Endodermal cell (in vitro differentiated cells): Measurements from ENCODE around the gene ZBED5. TPM values are rescaled to one million over a fixed set of nuclear protein-coding genes. Genes with fewer than 3 reads are reported as not detected.

Source experiments
- DNase-seq: peaks from one replicate; pipeline ENCODE4 v3.0.0-alpha.2; 2017
- H3K27ac ChIP-seq: 2 replicates; pipeline ENCODE4 v1.5.1; 2013; ENCODE audit warnings: mild to moderate bottlenecking, low read depth, low read length, moderate library complexity
- H3K27me3 ChIP-seq: 2 replicates; pipeline ENCODE4 v1.6.1; 2013; ENCODE audit warnings: mild to moderate bottlenecking, low read length, moderate library complexity; ENCODE audit not compliant: insufficient read depth, control insufficient read depth, poor library complexity, severe bottlenecking
- H3K36me3 ChIP-seq: 2 replicates; pipeline ENCODE4 v1.7.0; 2013; ENCODE audit warnings: mild to moderate bottlenecking, low read length, moderate library complexity; ENCODE audit not compliant: control insufficient read depth, insufficient read depth
- H3K4me1 ChIP-seq: one replicate; pipeline ENCODE4 v1.7.0; 2013; ENCODE audit warnings: low read length; ENCODE audit not compliant: control insufficient read depth, insufficient read depth
- H3K4me3 ChIP-seq: 2 replicates; pipeline ENCODE4 v1.5.1; 2013; ENCODE audit warnings: mild to moderate bottlenecking, low read length, moderate library complexity
- H3K9ac ChIP-seq: 2 replicates; pipeline ENCODE4 v1.6.1; 2013; ENCODE audit warnings: mild to moderate bottlenecking, low read length, moderate library complexity; ENCODE audit not compliant: poor library complexity, severe bottlenecking; ENCODE audit errors: extremely low read depth
- H3K9me3 ChIP-seq: 2 replicates; pipeline ENCODE4 v1.6.1; 2013; ENCODE audit warnings: mild to moderate bottlenecking, low read length, moderate library complexity; ENCODE audit not compliant: control insufficient read depth
- H3K27ac Mint-ChIP-seq: 2 replicates; pipeline ENCODE4 v1.8.0; 2020; ENCODE audit warnings: mixed read lengths
- H3K27me3 Mint-ChIP-seq: 2 replicates; pipeline ENCODE4 v1.8.0; 2021; ENCODE audit warnings: mild to moderate bottlenecking, mixed read lengths; ENCODE audit not compliant: insufficient read depth
- H3K36me3 Mint-ChIP-seq: 2 replicates; pipeline ENCODE4 v1.8.0; 2020; ENCODE audit warnings: low read depth, mixed read lengths
- H3K4me1 Mint-ChIP-seq: 2 replicates; pipeline ENCODE4 v1.8.0; 2020; ENCODE audit warnings: mixed read lengths
- H3K4me3 Mint-ChIP-seq: 2 replicates; pipeline ENCODE4 v1.8.0; 2020; ENCODE audit warnings: mild to moderate bottlenecking, moderate library complexity, mixed read lengths
- H3K9me3 Mint-ChIP-seq: 2 replicates; pipeline ENCODE4 v1.8.0; 2020; ENCODE audit warnings: mild to moderate bottlenecking, mixed read lengths
- WGBS, 2 experiments: methylation state at CpG; one replicate each; pipeline versions ENCODE4 v1.1.5 to v1.1.7; 2013; ENCODE audit warnings: missing lambda C conversion rate in 2 of 2, mixed read lengths in 1 of 2; ENCODE audit not compliant: insufficient coverage in 1 of 2, insufficient read length in 1 of 2; 5-methylcytosine and 5-hydroxymethylcytosine counted together
- total RNA-seq, 2 donors: library from RNA; stranded (reverse); fragmentation: NEBNext Ultra II Directional in 1 of 2; extraction: Animal tissue kit (Norgen Biotek cat#: 25700) in 1 of 2; gene quantifications; 2 replicates in 1 of 2; 3 replicates in 1 of 2; pipeline ENCODE4 v1.2.1, GENCODE V29; 2021
- TF ChIP-seq, protein P1 (sequence below): fragments of 200-600 bp; sonication (generic); conservative IDR thresholded peaks from 2 replicates; pipeline ENCODE4 v1.5.0; 2021; ENCODE audit warnings: antibody characterized with exemption, mild to moderate bottlenecking

The ZBED5 gene
- total RNA-seq, 2 donors from 2014 or later, result 51.6 to 57.8 TPM

DNA sequence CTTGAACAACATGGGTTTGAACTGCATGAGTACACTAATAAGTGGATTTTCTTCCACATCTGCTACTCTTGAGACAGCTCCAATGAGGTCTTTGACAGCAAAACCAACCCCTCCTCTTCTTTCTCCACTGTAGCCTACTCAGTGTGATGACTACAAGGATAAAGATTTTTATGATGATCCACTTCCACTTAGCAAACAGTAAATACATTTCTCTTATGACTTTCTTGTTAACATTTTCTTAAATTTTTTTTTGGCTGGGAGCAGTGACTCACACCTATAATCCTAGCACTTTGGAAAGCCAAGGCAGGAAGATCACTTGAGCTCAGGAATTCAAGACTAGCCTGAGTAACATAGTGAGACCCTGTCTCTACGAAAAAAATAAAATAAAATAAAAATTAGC is 39.3 kb downstream of the ZBED5 start:
- WGBS, 2 experiments, result 80 to 95% methylated on average over 1 of the region's 1 CpG
- no peaks in the 10 kb centered on the region for H3K9me3 Mint-ChIP-seq
- Histone ChIP-seq H3K4me3 (no peak overlapping the region), H3K4me1 (no peaks in the 10 kb centered on the region), H3K27ac (no peak overlapping the region), H3K27me3 (no peaks in the 10 kb centered on the region), H3K36me3 (no peaks in the 10 kb centered on the region), H3K9ac (no peak overlapping the region), H3K9me3 (no peaks in the 10 kb centered on the region)
- no peak overlapping the region for H3K27ac Mint-ChIP-seq
- H3K4me1 Mint-ChIP-seq, result no peaks in the 10 kb centered on the region
- H3K36me3 Mint-ChIP-seq, result no peaks in the 10 kb centered on the region
- peaks cover under 1% of the 10 kb centered on the region for H3K27me3 Mint-ChIP-seq
- TF ChIP-seq, protein P1, sequence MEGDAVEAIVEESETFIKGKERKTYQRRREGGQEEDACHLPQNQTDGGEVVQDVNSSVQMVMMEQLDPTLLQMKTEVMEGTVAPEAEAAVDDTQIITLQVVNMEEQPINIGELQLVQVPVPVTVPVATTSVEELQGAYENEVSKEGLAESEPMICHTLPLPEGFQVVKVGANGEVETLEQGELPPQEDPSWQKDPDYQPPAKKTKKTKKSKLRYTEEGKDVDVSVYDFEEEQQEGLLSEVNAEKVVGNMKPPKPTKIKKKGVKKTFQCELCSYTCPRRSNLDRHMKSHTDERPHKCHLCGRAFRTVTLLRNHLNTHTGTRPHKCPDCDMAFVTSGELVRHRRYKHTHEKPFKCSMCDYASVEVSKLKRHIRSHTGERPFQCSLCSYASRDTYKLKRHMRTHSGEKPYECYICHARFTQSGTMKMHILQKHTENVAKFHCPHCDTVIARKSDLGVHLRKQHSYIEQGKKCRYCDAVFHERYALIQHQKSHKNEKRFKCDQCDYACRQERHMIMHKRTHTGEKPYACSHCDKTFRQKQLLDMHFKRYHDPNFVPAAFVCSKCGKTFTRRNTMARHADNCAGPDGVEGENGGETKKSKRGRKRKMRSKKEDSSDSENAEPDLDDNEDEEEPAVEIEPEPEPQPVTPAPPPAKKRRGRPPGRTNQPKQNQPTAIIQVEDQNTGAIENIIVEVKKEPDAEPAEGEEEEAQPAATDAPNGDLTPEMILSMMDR, result no peak
- no peak overlapping the region for H3K4me3 Mint-ChIP-seq
- no peak for DNase-seq

DNA sequence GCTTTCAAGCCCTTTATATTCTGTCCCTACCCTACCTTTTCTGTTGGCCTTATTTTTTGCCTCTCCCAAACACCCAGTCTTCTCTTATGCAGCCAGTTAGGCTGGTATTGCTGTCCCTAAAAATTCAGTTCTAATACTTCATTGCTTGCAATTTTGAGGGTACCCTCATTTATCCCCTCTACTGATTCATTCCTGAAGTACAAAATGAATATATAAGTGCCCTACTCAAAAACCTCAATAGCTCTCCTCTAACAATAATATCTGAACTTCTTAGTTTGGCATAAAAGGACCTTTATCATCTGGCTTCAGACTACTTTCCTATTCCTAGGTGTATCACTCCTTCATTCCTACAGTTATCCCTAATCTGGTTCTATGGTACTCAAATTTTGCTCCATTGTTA is 43.9 kb downstream of the ZBED5 start:
- Mint-ChIP-seq H3K9me3 (no peaks in the 10 kb centered on the region), H3K36me3 (no peaks in the 10 kb centered on the region), H3K4me1 (peaks cover 10% of the 10 kb centered on the region), H3K27me3 (peaks cover 2% of the 10 kb centered on the region), H3K27ac (no peak overlapping the region), H3K4me3 (no peak overlapping the region)
- Histone ChIP-seq H3K4me3 (no peak overlapping the region), H3K9ac (no peak overlapping the region), H3K27me3 (no peaks in the 10 kb centered on the region), H3K9me3 (no peaks in the 10 kb centered on the region), H3K27ac (no peak overlapping the region), H3K36me3 (no peaks in the 10 kb centered on the region), H3K4me1 (no peaks in the 10 kb centered on the region)
- TF ChIP-seq, protein P1, result no peak
- DNase-seq, result no peak

DNA sequence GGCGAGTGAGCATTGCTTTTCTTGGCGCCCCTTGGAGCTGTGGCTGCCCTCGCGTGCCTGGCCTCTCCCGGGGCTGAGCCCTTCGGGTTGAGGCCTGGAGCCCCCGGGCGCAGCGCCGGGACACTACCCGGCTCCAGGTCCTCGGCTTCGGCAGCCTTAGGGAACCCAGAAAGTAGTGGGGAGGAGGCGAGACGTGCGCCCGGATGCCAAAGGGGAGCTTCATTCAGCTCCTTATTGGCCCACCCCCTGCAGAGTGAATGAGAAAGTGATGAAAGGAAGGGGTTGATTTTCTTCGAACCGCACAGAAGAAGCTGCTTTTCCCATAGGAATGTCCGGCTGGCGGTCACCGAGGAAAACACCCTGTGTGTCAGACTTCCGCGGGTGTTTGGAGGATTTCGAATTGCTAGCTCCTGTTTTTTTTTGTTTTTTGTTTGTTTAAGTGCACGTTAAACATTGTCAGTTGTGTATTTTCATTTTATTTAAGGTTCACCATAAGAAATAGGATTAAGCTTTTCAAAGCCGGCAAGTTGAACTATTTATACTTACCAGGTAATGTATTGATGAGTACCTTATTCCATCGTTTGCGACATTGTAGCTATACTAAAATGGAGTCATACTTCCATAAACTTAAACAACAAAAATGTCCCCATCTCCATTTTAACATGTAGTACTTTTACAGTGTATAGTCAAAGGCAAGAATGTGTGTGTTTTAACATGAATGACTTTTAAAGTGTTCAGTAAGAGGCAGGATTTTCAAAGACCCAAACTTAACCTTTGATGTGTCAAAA is 48.3 kb downstream of the ZBED5 start:
- peak; percentile 87 for DNase-seq
- Mint-ChIP-seq H3K4me3 (peak overlapping the region; percentile 96), H3K4me1 (peaks cover 28% of the 10 kb centered on the region)

More for the DNA sequence above, 48.3 kb downstream of the ZBED5 start:
- Histone ChIP-seq H3K36me3 (peaks cover 30% of the 10 kb centered on the region), H3K4me1 (peaks cover 3% of the 10 kb centered on the region), H3K4me3 (peak overlapping the region; percentile 81), H3K9ac (peak overlapping the region; percentile 90), H3K27ac (peak overlapping the region; percentile 100), H3K27me3 (no peaks in the 10 kb centered on the region), H3K9me3 (no peaks in the 10 kb centered on the region)
- Mint-ChIP-seq H3K27ac (peak overlapping the region; percentile 99), H3K27me3 (peaks cover 2% of the 10 kb centered on the region), H3K36me3 (peaks cover 35% of the 10 kb centered on the region), H3K9me3 (no peaks in the 10 kb centered on the region)
- WGBS, 2 experiments, result 0 to 1% methylated on average over 11 to 27 of the region's 29 CpGs
- TF ChIP-seq, protein P1, result no peak
